GM21423 (cell line): ENCODE data around the gene NDUFV1.
A peak's percentile ranks its signal among the peaks of the same experiment; 100 is the strongest.
"Not testable (repeated sequence)": the region's sequence is repeated elsewhere in the genome, so short reads cannot be mapped to it uniquely, and the experiment has no call there.

Source experiments
- ATAC-seq: cut with Tn5 transposase; IDR thresholded peaks from one replicate; pipeline ENCODE4 v1.9.1; 2021; ENCODE audit warnings: mild to moderate bottlenecking, moderate library complexity; ENCODE audit not compliant: unreplicated experiment

The NDUFV1 gene

GRCh38 chr11:67585911-67586310, 20.8 kb upstream of the NDUFV1 start:
- ATAC-seq: no peak

GRCh38 chr11:67586568-67587250, 20.0 kb upstream of the NDUFV1 start:
- no peak for ATAC-seq

- ATAC-seq: peak; percentile 18
Observed at GRCh38 chr11:67588136-67588503, 18.6 kb upstream of the NDUFV1 start.

GRCh38 chr11:67588899-67589415, 17.8 kb upstream of the NDUFV1 start:
- ATAC-seq: not testable (repeated sequence)

GRCh38 chr11:67592880-67593564, 13.7 kb upstream of the NDUFV1 start:
- no peak for ATAC-seq

GRCh38 chr11:67593565-67593905, 13.2 kb upstream of the NDUFV1 start:
- no peak for ATAC-seq

GRCh38 chr11:67594480-67594879, 12.3 kb upstream of the NDUFV1 start:
- no peak for ATAC-seq

- no peak for ATAC-seq
Observed at GRCh38 chr11:67596753-67597300, 9.9 kb upstream of the NDUFV1 start.

- ATAC-seq: not testable (repeated sequence)
Observed at GRCh38 chr11:67597458-67597857, 9.3 kb upstream of the NDUFV1 start.

- ATAC-seq: not testable (repeated sequence)
Observed at GRCh38 chr11:67597963-67598362, 8.8 kb upstream of the NDUFV1 start.

GRCh38 chr11:67599149-67599548, 7.6 kb upstream of the NDUFV1 start:
- no peak for ATAC-seq

- ATAC-seq: peak; percentile 73
Observed at GRCh38 chr11:67600324-67601029, 6.3 kb upstream of the NDUFV1 start.

- ATAC-seq: no peak
Observed at GRCh38 chr11:67601098-67601497, 5.6 kb upstream of the NDUFV1 start.

GRCh38 chr11:67604119-67604518, 2.6 kb upstream of the NDUFV1 start:
- not testable (repeated sequence) for ATAC-seq

GRCh38 chr11:67604815-67605214, 1.9 kb upstream of the NDUFV1 start:
- no peak for ATAC-seq

GRCh38 chr11:67605231-67606011, 1.3 kb upstream of the NDUFV1 start:
- ATAC-seq: no peak

- ATAC-seq: no peak
Observed at GRCh38 chr11:67606093-67606491, 644 bp upstream of the NDUFV1 start.

GRCh38 chr11:67607507-67607906, 771 bp downstream of the NDUFV1 start:
- ATAC-seq: no peak

- ATAC-seq: no peak
Observed at GRCh38 chr11:67608486-67608885, 1.8 kb downstream of the NDUFV1 start.

GRCh38 chr11:67609316-67609715, 2.6 kb downstream of the NDUFV1 start:
- no peak for ATAC-seq
